ENCODE results near the gene NPBWR2.

NPBWR2 gene

DNA sequence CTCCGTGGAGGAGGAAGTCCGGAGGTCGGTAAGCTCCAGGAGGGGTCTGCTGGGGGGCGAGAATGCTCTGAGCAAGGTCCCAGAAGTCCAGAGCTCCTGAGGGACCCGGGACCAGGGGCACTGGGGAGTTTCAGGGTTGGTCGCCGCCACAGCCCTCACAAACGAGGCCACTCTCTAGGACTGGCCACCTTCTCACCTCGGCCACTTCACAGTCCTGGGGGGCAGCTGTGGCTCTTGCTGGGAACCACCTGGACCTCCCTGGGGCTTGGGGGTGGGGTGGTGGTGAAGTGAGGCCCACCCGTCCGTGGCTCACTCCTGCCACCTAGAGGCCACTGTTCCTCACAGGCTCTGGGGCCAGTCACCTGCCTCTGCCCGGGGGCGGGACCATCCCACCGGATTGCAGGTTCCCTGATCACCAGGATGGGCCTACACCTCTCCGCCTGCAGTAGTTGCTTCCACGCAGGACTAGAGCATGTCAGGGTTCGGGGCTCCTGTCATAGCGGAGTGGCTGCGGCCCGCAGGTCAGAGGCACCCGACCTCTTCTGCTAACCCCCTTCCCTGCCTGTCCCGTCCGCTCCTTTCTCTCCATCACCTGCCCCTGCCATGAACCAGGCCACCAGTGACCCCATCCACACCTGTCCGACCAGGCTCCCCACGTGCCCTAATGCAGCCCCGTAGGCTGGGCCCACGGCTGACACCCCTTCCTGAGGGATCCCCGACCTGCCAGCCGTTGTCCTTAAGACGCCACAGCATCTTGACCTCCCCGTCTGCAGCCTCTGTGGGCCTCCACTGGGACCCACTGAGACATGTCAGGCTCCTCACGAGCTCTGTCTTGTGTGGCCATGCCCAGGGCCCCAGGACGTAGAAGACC lies 49.5 kb downstream of the NPBWR2 start:
- H4K20me1 ChIP-seq = no peaks in the 10 kb centered on the region; a peak in 1 of 22 replicates
- H3K36me3 ChIP-seq = no peaks in the 10 kb centered on the region
- H3K9ac ChIP-seq = peak overlapping the region in 8 of 11 experiments; percentile 19 to 52 (median 36); a peak in 9 of 22 replicates
- peaks cover 3 to 27% (median 16%) of the 10 kb centered on the region in 11 experiments; a peak in 19 of 22 replicates for H3K27me3 ChIP-seq
- no peak overlapping the region; a peak in 1 of 20 replicates for H3K4me3 ChIP-seq
- H3K27ac ChIP-seq = peak overlapping the region in 4 of 11 experiments; percentile 6 to 26 (median 17); a peak in 5 of 22 replicates
- no peaks in the 10 kb centered on the region for H3K9me3 ChIP-seq (replicated peaks in 1 of 11)
- H3K4me2 ChIP-seq = peak overlapping the region; percentile 46 to 92 (median 81)
- H3K4me1 ChIP-seq = peaks cover 51 to 69% (median 64%) of the 10 kb centered on the region in 10 experiments
- TF ChIP-seq Cebpa-rat (IDR thresholded peaks at IDR 0.05) = no peak

DNA sequence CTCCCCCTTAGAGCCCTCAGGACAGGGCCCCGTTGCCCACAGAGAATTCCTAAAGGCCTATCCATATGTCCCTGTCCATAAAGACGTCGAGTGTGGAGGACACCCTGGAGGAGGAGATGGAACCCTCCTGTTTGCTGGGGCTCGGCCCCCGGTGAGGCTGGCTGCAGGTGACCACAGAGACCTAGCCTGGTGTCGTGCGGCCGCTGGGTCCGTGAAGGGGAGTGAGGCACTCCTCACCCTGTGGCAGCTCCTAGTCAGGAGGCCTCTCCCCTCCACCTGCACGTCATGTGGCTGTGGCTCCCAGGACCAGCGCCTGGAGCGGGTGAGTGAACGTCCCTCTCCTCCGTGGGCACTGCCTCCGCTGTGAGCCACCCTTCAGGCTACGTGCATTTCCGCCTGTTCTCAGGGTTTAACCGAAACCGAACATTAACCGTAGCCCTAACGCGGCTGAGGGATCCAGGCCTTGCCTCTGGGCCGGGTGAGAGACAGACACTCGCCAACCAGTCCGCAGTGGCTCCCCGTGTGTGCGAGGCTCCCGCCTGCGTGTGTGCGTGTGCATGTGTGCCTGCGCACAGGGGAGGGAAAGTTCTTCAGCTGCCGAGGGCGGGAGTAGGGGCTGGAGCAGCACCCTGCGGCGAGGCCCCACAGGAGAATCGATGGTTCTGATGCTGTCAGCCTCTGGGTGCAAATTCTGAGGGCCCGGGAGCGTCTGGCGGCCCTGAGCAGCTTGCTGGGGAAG lies 50.3 kb downstream of the NPBWR2 start:
- H4K20me1 ChIP-seq = no peaks in the 10 kb centered on the region; a peak in 1 of 22 replicates
- peaks cover 45 to 68% (median 62%) of the 10 kb centered on the region in 10 experiments for H3K4me1 ChIP-seq
- H3K9me3 ChIP-seq (replicated peaks in 1 of 11) = no peaks in the 10 kb centered on the region
- TF ChIP-seq Cebpa-rat (IDR thresholded peaks at IDR 0.05) = no peak
- H3K36me3 ChIP-seq = no peaks in the 10 kb centered on the region
- peak overlapping the region in 8 of 11 experiments; percentile 11 to 52 (median 31); a peak in 9 of 22 replicates for H3K9ac ChIP-seq
- H3K27me3 ChIP-seq = peaks cover 11 to 35% (median 24%) of the 10 kb centered on the region in 11 experiments; a peak in 20 of 22 replicates
- H3K27ac ChIP-seq = peak overlapping the region in 4 of 11 experiments; percentile 6 to 26 (median 17); a peak in 5 of 22 replicates
- no peak overlapping the region for H3K4me3 ChIP-seq
- H3K4me2 ChIP-seq = peak overlapping the region; percentile 46 to 92 (median 81)

GRCh38 chr20:64056639-64056888 lies 50.8 kb downstream of the NPBWR2 start:
- Histone ChIP-seq H3K27ac (peak overlapping the region in 1 of 11 experiments; percentile 26; a peak in 1 of 22 replicates), H3K4me3 (no peak overlapping the region), H3K36me3 (no peaks in the 10 kb centered on the region), H3K27me3 (peaks cover 16 to 40% (median 29%) of the 10 kb centered on the region in 11 experiments; a peak in 21 of 22 replicates), H3K9ac (peak overlapping the region in 3 of 11 experiments; percentile 11 to 52 (median 51); a peak in 3 of 22 replicates), H3K9me3 (replicated peaks in 1 of 11) (no peaks in the 10 kb centered on the region), H3K4me1 (peaks cover 43 to 70% (median 64%) of the 10 kb centered on the region in 10 experiments), H4K20me1 (no peaks in the 10 kb centered on the region; a peak in 1 of 22 replicates), H3K4me2 (peak overlapping the region; percentile 46 to 92 (median 81))
- no peak for TF ChIP-seq Cebpa-rat (IDR thresholded peaks at IDR 0.05)

DNA sequence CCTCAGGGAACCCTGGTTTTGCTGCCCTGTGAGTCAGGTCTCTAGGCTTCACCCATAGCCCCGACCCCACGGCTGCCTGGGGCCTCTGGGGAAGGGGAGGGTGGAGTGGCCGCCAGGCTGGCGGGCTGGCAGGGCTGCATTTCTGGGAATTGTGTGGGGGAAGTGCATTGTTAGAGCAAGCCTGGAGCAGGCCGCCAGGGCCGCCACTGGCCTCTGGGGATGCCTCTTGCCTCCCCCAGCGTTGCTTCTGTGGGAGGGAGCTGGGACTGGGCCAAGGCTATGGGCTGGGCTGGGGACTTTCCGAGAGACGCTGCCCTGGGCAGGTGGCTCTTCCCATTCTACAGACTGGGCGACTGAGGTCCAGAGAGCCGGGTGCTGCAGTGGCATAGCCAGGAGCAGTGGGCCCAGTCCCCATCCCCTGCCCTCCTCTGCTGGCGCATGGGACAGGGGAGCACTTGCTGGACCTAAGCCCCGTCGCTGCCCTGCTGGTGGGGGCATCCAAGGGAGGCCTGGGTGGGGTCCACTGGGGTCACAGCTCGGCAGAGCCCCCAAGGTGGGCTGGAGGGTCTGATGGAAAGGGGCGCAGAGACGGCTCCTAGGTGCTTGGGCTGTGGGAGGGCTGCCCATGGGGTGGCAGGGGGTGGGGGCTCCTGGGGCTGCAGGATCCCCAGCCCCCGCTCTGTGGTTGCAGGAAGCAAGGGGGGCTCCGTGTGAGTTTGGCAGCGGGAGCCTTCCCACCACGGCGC lies 51.3 kb downstream of the NPBWR2 start:
- H4K20me1 ChIP-seq = no peaks in the 10 kb centered on the region; a peak in 1 of 22 replicates
- TF ChIP-seq Cebpa-rat (IDR thresholded peaks at IDR 0.05) = no peak
- H3K4me3 ChIP-seq = no peak overlapping the region
- H3K27ac ChIP-seq = peak overlapping the region in 2 of 11 experiments; percentile 29 to 30; a peak in 2 of 22 replicates
- peak overlapping the region in 9 of 11 experiments; percentile 2 to 52 (median 22); a peak in 5 of 22 replicates for H3K9ac ChIP-seq
- peaks cover 43 to 75% (median 69%) of the 10 kb centered on the region in 10 experiments for H3K4me1 ChIP-seq
- H3K4me2 ChIP-seq = peak overlapping the region; percentile 46 to 92 (median 81)
- H3K9me3 ChIP-seq (replicated peaks in 1 of 11) = no peaks in the 10 kb centered on the region
- peaks cover 21 to 45% (median 34%) of the 10 kb centered on the region in 11 experiments for H3K27me3 ChIP-seq
- no peaks in the 10 kb centered on the region for H3K36me3 ChIP-seq

DNA sequence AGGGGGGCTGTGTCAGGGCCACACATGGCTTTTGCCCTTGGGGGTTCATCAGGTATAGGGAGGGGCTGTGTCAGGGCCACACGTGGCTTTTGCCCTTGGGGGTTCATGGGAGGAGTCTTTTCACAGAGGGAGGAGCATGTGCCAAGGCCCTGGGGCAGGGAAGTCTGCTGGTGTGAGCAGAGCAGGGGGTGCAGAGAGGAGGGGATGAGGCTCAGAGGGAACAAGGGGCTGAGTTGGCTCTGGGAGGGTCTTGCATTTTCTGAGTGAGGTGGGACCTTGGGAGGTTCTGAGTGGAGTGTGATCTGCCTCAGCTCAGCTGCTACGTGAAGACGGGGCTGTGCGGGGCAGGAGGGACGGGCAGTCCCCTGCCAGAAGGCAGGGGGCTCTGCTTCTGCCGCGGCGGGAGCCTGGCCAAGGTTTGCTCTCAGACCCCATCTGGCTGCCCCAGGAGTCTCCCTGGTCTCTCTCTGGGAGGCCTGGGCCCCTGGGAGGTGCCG lies 51.9 kb downstream of the NPBWR2 start:
- Histone ChIP-seq H3K9me3 (replicated peaks in 1 of 11) (no peaks in the 10 kb centered on the region), H3K4me1 (peaks cover 43 to 81% (median 76%) of the 10 kb centered on the region in 10 experiments), H3K27ac (peak overlapping the region in 2 of 11 experiments; percentile 29 to 30; a peak in 2 of 22 replicates), H3K27me3 (peaks cover 27 to 51% (median 40%) of the 10 kb centered on the region in 11 experiments), H4K20me1 (peaks cover 0 to 6% (median 0%) of the 10 kb centered on the region in 11 experiments; a peak in 4 of 22 replicates), H3K4me2 (peak overlapping the region; percentile 46 to 92 (median 81)), H3K4me3 (no peak overlapping the region), H3K9ac (peak overlapping the region in 8 of 11 experiments; percentile 2 to 36 (median 21); a peak in 5 of 22 replicates), H3K36me3 (no peaks in the 10 kb centered on the region)
- TF ChIP-seq Cebpa-rat (IDR thresholded peaks at IDR 0.05) = no peak

- Histone ChIP-seq H3K4me1 (peaks cover 47 to 90% (median 84%) of the 10 kb centered on the region in 10 experiments), H3K9me3 (replicated peaks in 1 of 11) (no peaks in the 10 kb centered on the region), H3K9ac (peak overlapping the region; percentile 20 to 65 (median 42); a peak in 19 of 22 replicates), H3K36me3 (no peaks in the 10 kb centered on the region), H3K27ac (peak overlapping the region in 5 of 11 experiments; percentile 35 to 65 (median 41); a peak in 10 of 22 replicates), H3K27me3 (peaks cover 39 to 65% (median 53%) of the 10 kb centered on the region in 11 experiments), H3K4me2 (peak overlapping the region; percentile 62 to 92 (median 81)), H3K4me3 (peak overlapping the region in 3 of 10 experiments; percentile 6 to 55 (median 39); a peak in 5 of 20 replicates), H4K20me1 (peaks cover 0 to 13% (median 0%) of the 10 kb centered on the region in 11 experiments; a peak in 4 of 22 replicates)
- no peak for TF ChIP-seq Cebpa-rat (IDR thresholded peaks at IDR 0.05)
These were observed 53.3 kb downstream of the NPBWR2 start for GRCh38 chr20:64053841-64054661.
